ENCODE measurements around the gene ME3.

ME3 gene

DNA sequence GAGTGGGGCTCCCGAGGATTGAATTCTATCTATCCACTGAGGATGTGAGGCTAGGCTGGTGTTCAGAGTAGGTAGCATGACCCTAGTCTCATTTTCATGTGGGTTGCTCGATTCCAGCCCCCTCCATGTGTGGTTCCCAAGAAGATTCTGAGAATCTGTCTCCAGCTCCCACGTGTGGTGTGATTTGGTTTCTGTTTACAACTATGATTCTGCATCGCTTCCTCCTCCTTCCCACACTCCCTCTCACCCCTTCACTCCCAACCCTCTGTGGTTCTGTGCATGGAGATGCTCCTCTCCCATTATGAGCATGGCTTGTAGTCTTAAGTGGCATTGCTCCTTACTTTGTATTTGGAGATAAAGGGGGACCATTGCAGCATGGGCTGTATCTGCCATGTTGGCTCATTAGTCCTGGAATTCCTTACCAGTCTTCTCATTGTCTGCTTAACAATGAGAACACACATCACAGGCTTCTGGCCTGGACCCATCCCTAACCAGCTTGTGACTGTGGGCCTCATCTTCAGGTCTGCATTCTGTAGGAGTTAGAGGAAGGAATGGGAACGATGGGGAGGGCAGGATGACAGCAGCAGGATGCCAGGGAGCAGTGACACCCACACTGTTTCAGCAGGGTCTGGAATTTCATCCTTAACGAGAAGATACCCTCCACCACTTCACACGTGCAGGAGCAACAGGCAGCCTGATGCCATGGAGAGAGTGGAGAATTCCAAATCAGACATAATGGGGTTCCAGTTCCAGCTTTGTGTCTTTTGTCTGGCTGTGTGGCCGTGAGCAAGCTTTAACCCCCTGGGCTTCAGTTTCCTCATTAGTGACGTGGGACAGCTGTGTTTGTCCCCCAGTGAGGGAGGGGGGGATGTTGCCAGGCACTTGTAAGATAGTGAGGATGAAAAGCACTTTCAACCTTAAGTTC is 211.7 kb downstream of the ME3 start:
- no peak for DNase-seq (ENCODE audit: low read depth in 2 of 2)

- no peak for DNase-seq (ENCODE audit: low read depth in 2 of 2)
Observed at GRCh38 chr11:86459682-86460460, 212.5 kb downstream of the ME3 start.

DNA sequence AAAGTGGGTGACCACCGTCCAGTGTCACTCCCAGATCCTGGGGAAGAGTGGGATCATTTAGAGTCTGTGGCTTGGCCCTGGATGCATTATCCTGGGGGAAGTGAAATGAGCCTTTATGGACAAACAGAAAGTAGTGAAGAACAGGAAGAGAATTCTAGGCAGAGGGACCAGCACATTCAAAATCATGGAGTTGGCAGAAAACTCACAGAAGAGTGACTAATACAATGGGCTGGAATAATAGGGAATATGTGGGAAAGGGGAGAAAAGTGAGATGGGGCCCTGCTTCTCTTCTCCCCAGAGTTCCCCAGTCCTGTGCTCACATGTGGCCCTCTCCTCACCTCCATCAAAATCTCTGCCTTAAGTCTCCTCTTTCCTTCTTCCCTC is 213.4 kb downstream of the ME3 start:
- DNase-seq (ENCODE audit: low read depth in 2 of 2), result no peak

DNA sequence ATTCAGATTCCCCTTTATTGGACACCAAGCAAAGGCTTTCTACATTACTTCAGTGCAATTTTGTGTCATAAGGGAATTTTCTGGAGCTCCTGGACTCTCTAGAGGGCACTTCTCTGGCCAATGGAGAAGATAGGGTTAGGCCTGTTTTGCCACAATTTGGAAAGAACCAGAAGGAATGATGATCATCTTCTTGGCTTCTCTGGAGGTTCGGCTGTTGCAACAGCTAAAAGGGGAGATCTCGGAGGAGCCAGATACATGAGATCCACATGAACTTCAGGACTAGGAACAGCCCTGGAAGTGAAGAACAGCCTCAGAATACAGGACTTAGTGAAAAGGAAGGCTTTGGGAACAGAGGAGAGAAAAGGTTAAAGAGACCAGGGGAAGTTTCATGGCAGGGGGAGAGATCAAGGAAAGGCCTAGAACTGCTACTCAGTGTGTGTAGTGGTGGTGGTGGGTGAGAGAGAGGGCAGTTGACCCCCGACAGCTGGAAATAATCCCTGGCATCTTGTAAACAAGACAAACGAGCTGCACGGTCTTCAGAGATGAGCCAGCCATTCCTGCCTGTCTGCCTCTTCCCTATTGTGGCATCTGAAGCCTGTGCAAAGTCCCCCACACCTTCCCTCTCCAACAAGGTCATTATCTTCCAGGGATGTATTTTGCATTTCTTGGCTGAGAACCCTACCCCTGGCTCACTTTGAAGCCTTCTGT is 214.0 kb downstream of the ME3 start:
- no peak for DNase-seq (ENCODE audit: low read depth in 2 of 2)

DNA sequence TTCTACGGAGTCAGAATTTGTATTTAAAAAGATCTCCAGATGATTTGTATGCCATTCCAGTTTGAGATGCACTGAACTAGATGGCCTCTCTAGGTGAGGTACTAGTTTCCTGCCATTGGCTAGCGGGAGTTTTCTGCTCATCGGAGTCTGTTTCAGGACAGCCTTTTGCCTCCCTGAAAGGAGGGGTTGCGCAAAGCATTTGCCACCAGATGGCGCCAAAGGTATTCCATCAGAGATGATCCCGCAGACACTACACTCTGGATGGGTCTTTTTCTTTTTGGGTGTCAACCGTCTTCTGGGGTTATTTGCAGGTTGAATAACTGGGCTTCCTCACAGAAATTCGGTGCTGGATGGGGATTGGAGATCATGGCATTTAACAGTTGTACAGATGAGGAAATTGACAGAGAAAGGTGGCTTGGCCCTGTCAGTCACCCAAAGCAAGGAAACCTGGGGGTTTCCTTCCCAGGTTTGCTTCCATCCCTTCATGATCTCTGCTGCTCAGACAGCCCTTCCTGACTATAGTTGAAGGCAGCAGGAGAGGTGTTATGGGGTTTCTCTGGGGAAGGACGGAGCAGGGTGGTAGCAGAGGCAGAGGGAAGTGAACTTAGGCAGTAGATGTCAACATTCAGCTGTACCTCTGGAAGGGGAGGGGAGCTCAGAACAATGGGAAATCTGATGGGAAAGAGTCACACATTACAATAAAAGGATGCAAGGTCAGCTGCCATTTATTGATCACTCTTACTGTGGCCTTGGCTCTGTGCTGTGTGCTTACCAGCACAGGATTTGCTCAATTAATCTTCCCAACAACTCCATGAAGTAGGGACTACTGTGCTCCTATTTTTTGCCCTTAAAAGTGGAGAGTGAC is 216.1 kb downstream of the ME3 start:
- DNase-seq (ENCODE audit: low read depth in 2 of 2), result peak; percentile 67 to 68

DNA sequence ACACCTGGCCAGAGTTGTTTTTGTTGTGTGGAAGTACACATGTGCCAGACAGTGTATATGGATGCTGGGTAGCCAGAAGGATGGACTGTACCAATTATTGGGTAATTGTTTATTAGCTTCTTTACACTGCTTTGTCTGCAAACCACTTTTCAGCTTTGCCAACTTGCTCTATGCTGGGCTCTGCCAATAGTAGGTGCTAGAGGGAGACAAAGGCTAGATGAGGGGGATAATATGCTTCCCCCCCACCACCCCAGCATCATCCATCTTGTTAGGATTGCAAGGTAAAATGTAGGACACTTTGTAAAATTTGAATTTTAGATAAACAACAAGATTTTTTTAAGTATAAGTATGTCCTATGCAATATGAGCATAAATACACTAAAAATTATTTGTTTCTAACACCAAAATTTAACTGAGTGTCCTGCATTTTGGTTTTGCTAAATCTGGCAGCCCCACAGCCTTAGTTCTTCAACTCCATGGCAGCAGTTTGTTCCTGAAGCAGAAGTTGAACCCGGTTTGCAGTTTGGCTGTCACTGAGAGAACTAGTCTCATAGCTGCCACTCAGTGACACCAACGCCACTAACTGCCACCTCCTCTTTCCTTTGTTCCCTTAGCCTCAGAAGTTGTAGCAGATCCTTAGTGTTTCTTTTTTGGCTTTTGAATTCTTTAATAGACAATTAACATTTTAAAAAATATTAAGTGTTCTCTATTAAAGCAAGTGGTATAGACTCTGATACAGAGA is 219.0 kb downstream of the ME3 start:
- DNase-seq (ENCODE audit: low read depth in 2 of 2), result no peak

- no peak for DNase-seq (ENCODE audit: low read depth in 2 of 2)
Observed at GRCh38 chr11:86449993-86450629, 222.3 kb downstream of the ME3 start.

- DNase-seq (ENCODE audit: low read depth in 2 of 2), result peak in 1 of 2 donors; percentile 29
Observed at GRCh38 chr11:86447763-86448480, 224.5 kb downstream of the ME3 start.

DNA sequence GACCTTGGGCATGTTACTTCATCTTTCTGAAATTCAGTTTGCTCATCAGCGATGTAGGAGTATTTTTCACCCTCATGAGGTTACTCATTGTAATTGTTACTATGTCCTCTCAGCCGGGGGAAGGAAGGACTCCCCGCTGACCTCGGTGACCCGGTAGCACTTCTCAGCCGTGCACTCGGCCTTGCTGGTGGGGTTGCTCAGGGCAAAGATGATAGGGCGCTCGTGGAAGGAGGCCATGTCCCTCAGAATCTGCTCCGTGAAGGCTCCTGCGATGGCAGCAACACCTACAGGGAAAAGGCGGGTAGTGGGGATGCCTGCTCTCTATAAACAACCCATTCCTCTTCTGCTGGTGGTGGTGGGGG is 225.5 kb downstream of the ME3 start:
- DNase-seq (ENCODE audit: low read depth in 2 of 2), result no peak

GRCh38 chr11:86446163-86446923 is 226.1 kb downstream of the ME3 start:
- no peak for DNase-seq (ENCODE audit: low read depth in 2 of 2)

DNA sequence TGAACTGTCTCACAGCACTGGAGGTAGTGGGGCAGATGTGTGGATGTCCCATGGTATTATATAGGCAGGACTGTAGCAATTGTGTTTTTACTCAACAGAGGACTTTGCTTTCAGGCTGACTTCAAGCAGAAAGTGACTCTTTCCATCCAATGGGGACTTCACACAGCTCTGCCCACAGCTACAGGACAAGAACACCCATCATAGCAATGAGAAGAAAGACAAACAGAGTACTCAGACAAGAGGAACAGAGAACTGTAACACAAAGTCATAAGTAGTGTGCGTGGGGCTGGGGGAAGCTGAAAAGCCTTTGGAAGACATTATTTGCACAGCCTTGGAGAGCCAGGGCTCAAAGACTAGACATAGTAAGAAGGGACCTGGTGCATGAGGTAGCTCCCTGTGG is 227.4 kb downstream of the ME3 start:
- no peak for DNase-seq (ENCODE audit: low read depth in 2 of 2)

GRCh38 chr11:86443415-86443814 is 229.0 kb downstream of the ME3 start:
- DNase-seq (ENCODE audit: low read depth in 2 of 2), result no peak

- no peak for DNase-seq (ENCODE audit: low read depth in 2 of 2)
Observed at GRCh38 chr11:86442827-86443226, 229.6 kb downstream of the ME3 start.

DNA sequence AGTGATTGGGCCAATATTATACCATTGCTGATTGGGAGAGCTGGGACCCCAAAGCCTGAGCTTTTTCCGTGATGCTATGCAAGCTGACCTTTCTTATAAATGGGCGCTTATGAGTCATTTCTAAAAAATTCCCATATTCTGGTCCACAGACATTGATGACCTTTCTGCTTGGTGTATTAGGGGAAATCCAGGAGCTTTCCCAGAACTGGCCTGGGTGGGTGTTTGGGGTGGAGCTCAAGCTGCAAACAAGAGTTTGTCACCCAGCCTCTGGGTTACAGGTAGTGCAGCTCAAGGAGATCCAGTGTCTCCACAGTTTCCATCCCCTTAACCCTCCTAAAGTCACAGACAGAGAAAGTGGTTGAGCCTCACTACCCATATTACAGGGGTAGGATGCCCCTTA is 230.0 kb downstream of the ME3 start:
- peak in 1 of 2 donors; percentile 68 for DNase-seq (ENCODE audit: low read depth in 2 of 2)

GRCh38 chr11:86440843-86441242 is 231.6 kb downstream of the ME3 start:
- DNase-seq (ENCODE audit: low read depth in 2 of 2), result no peak

GRCh38 chr11:86440305-86440716 is 232.1 kb downstream of the ME3 start:
- no peak for DNase-seq (ENCODE audit: low read depth in 2 of 2)

- DNase-seq (ENCODE audit: low read depth in 2 of 2), result no peak
Observed at GRCh38 chr11:86438685-86439084, 233.7 kb downstream of the ME3 start.

- DNase-seq (ENCODE audit: low read depth in 2 of 2), result no peak
Observed at GRCh38 chr11:86435711-86436110, 236.7 kb downstream of the ME3 start.

Measured in stimulated activated CD8-positive, alpha-beta memory T cell treated with anti-CD3 and anti-CD28 coated beads, Interleukin-15, amount 100 ng/mL, for 48 hours (primary cell).